ENCODE measurements around the gene IL3RA.
"Not testable (repeated sequence)": the region's sequence is repeated elsewhere in the genome, so short reads cannot be mapped to it uniquely, and the experiment has no call there.

IL3RA gene

DNA sequence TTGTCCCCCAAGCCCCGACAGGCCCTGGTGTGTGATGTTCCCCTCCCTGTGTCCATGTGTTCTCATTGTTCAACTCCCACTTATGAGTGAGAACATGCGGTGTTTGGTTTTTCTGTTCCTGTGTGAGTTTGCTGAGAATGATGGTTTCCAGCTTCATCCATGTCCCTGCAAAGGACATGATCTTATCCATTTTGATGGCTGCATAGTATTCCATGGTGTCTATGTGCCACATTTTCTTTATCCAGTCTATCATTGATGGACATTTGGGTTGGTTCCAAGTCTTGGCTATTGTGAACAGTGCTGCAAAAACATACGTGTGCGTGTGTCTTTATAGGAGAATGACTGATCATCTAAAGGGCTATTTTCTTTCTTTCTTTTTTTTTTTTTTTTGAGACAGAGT is 4.2 kb upstream of the IL3RA start:
- DNase-seq = not testable (repeated sequence)

DNA sequence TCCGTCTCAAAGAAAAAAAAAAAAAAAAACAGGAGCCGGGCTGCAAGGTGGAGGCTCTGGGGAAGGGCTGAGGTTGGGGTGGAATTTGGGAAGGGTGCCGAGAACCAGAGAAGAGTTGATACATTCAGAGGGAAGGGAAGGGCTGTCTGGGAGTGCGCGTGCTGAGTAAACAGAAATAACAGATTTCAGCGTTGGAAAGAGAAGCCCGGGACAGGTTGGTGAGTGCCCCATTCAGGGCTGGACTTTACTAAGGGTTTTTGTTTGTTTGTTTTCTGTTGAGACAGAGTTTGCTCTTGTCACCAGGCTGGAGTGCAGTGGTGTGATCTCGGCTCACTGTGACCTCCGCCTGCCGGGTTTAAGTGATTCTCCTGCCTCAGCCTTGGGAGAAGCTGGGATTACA is 1.7 kb upstream of the IL3RA start:
- DNase-seq = no peak

DNA sequence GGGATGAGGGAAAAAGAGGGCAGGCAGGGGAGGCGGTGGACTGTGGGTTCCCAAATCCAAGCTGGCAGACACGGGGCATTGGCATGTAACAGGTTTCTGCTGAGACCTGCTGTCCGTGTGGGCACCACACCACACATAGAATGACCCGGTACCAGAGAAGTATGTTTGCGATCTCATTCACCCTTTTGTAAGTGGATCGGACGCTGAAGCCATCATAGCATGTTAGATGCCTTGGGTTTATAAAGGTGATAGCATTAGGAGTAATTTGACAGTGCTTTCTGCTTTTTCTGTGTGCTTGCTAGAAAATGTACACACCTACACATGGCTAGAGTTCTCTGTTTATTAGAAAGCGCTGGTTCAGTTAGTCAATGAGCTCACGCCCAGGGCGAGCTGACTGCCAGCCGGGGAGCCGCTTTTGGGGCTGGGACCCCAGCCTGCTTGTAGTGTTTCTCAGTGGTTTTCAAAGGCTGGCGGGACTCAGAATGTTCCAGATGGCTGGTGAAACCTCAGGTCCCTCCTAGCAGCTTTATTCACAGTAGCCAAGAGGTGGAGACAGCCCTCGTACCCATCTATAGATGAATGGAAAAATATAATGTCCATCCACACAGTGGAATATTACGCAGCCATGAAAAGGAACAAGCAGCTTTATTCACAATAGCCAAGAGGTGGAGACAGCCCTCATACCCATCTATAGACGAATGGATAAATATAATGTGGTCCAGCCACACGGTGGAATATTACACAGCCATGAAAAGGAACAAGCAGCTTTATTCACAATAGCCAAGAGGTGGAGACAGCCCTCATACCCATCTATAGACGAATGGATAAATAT is 579 bp downstream of the IL3RA start:
- DNase-seq = no peak

DNA sequence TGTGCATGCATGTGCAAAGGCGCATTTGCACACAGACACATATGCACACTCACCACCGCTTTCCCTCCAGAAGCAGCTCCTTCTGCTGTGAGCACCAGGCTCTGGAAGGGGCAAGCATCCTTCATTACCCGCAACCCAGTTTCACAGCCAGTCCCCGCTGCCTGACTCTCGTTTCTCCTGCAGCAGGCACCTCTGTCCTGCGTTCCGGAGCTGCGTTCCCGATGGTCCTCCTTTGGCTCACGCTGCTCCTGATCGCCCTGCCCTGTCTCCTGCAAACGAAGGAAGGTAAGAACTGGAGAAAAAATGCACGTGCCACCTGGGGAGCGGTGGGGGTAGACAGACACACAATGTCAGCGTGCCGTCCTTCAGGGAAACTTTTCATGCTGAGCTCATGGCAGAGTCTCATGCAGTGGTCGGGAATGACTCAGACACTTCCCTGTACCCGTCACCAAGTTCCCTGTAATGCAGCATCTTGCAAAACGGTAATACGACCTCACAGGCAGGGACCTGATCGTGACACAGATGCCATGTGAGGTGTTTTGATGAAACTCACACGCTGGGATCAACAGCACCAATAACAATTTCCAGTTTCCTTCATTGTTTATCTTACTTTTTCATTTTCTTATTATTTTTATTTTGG is 5.1 kb downstream of the IL3RA start:
- DNase-seq = no peak

DNA sequence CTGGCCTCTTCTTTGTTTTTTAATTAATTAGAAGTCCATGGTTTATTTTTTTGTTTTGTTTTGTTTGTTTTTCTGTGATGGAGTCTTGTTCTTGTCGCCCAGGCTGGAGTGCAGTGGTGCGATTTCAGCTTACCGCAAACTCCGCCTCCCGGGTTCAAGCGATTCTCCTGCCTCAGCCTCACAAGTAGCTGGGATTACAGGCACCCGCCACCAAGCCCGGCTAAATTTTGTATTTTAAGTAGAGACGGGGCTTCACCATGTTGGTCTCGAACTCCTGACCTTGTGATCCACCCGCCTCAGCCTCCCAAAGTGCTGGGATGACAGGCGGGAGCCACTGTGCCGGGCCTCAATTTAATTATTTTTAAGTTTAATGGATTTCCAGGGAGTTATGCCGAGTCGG is 13.0 kb downstream of the IL3RA start:
- DNase-seq = not testable (repeated sequence)

DNA sequence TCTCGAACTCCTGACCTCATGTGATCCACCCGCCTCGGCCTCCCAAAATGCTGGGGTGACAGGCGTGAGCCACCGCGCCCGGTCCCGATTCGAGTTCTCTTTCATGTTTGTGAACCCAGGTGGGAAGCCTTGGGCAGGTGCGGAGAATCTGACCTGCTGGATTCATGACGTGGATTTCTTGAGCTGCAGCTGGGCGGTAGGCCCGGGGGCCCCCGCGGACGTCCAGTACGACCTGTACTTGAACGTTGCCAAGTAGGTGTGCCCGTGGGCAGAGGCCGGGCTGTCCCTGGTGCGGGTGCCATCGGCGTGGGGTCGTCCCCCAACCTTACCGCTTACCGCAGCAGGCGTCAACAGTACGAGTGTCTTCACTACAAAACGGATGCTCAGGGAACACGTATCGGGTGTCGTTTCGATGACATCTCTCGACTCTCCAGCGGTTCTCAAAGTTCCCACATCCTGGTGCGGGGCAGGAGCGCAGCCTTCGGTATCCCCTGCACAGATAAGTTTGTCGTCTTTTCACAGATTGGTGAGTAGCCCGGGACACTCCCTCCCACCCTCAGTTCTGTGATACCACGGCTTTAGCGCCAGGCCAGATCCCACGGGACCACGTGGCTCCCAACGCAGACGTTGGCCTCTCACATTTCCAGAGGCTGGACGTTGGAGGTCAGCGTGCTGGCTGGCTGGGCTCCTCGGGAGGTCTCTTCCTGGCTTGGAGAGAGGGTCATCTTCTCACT is 15.6 kb downstream of the IL3RA start:
- no peak for DNase-seq

DNA sequence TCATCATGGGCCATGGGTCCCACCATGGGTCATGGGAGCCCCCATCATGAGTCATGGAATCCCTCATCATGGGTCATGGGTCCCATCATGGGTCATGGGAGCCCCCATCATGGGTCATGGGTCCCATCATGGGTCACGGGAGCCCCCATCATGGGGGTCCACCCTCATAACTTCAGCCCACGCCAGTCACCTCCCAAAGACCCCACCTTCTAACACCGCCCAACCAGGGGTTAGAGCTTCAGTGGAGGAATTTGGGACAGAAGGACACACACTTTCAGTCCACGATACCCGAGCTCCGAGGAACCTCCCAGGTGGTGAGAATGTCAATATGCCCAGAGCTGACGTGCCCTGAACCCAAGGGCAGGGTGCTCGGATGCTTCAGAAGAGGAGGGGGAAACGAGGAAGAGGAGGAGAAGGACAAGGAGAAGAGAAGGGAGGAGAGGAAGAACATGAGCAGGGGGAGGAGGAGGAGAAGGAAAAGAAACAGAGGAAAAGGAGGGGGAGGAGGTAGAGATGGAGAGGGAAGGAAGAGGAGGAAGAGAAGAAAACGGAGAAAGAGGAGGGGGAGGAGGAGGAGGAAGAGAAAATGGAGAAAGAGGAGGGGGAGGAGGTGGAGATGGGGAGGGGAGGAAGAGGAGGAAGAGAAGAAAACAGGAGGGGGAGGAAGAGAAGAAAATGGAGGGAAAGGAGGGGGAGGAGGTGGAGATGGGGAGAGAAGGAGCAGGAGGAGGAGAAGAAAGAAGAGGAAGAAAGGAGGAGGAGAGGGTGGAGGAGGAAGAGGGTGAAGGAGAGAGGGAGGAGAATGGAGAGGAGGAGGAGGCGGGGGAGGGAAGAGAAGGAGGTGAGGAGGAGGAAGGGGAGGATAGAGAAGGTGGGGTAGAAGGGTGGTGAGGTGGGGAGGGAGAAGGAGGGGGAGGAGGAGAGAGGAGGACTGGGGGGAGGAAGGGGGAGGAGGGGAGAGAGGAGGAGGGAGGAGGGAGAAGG is 17.7 kb downstream of the IL3RA start:
- no peak for DNase-seq

DNA sequence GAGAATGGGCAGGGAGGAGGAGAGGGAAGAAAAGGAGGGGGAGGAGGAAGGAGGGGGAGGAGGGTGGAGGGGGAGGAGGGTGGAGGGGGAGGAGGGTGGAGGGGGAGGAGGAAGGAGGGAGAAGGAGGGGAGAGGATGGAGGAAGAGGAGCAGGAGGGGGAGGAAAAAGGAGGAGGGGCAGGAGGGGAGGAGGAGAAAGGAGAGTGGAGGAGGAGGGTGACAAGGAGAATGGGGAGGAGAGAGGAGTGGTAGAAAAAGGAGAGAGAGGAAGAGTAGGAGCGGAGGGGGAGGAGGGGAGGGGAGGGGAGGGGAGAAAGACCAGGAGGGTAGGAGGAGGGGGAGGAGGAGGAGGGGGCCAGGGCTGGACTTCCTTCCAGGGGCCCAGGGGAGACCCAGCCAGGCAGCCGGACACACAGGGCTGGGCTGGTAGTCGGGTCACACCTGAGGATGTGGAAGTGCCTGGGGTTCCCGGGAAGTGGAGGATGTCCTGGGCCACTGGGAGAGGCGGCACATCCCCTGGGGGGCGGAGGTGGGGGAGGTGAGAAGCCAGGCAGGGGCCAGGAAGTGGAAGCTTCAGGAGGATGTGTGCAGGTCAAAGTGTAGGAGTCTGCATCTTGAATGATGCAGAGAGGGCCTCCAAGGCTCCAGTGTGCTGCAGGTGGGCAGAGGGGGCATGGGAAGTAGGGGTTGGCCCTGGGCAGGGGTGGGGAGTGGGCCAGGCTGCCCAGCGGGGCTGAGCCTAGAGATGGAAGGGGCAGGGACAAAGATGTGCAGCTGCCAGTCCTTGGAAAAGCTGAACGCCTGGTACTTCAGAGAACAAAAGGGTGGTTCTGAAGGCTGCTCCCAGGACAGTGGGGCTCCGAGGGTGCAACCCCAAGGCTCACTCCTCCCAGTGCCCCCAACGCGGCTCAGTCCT is 18.8 kb downstream of the IL3RA start:
- DNase-seq = no peak

DNA sequence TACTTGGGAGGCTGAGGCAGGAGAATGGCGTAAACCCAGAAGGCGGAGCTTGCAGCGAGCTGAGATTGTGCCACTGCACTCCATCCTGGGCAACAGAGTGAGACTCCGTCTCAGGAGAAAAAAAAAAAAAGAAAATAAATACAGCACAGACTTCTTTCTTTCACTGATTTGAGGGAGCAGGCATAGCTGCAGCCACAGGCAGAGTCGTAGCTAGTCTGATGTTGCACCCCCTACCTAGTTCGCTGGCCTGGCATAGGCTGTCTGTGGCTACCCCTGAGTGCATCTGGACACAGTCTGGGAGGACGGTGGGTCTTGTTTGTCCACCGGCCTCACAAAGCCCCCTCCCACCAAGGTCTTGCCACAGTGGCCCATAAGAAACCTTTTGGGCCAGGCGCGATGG is 21.4 kb downstream of the IL3RA start:
- DNase-seq = no peak

DNA sequence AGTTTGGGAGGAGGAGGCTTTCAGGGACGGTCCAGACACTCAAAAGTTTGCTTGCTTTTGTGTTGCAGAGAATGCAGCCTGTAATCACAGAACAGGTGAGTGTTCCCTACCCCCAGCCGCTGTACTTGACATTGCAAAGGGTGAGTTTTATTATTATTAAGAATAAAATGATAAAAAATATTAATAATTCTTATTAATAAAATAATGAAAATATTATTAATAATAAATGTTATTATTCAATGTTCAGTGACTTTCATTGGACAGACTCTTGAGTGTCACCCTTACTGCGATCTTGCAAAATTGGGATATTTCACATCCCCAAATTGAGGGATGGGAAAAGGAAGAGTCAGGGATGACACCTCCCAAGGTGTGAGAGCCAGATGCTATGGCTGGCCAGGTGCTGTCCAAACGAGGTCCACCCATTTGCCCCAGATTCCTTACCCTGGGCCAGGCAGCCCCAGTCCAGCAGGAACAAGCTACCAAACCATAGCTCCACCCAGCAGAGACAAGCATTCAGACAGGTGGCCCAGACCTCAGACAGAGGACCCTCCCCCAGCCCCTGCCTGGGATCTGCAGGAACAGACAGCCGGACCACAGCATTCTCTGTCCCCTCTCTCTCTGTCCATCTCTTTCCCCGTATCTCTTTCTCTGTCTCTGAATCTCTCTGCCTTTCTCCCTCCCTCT is 22.4 kb downstream of the IL3RA start:
- DNase-seq = no peak

DNA sequence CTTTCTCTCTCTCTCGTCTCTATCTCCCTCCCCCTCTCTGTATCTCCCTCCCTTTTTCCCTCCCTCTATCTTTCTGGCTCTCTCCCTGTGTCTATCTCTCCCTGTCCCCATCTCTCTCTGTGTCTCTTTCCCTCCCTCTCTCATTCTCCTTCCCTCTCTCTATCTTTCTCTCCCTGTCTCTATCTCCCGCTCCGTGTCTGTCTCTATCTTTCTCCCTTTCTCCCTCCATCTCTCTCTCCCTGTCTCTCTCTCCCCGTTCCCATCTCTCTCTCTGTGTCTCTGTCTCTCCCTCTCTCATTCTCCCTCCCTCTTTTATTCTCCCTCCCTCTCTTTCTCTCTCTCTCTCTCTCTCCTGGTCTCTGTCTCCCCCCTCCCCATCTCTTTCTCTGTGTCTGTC is 22.9 kb downstream of the IL3RA start:
- no peak for DNase-seq

DNA sequence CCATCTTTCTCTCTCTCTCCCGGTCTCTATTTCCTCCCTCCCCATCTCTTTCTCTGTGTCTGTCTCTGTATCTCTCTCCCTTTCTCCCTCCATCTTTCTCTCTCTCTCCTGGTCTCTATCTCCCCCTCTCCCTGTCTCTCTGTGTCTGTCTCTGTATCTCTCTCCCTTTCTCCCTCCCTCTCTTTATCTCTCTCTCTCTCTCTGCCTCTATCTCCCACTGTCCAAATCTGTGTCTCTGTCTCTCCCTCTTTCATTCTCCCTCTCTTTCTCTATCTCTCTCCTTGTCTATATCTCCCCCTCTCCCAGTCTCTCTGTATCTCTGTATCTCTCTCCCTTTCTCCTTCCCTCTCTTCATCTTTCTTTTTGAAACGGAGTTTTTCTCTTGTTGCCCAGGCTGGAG is 23.6 kb downstream of the IL3RA start:
- no peak for DNase-seq

DNA sequence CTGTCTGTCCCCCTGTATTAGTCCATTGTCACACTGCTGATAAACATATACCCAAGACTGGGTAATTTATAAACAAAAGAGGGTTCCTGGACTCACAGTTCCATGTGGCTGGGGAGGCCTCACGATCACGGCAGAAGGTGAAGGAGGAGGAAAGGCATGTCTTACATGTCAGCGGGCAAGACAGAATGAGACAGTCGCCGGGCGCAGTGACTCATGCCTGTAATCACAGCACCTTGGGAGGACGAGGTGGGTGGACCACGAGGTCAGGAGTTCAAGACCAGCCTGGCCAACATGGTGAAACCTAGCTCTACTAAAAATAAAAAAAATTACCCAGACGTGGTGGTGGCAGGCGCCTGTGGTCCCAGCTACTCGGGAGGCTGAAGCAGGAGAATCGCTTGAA is 24.7 kb downstream of the IL3RA start:
- DNase-seq = no peak

DNA sequence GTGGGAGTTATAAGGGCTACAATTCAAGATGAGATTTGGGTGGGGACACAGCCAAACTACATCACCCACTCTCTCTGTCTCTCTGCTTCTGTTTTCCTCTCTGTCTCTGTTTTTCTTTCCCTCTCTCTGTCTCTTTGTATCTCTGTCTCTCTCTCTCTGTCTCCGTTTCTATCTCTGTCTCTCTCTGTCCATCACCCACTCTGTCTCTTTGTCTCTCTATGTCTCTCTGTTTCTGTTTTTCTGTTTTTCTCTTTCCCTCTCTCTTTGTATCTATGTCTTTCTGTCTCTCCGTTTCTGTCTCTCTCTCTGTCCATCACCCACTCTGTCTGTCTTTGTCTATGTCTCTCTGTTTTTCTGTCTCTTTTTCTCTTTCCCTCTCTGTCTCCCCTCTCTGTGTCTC is 25.3 kb downstream of the IL3RA start:
- no peak for DNase-seq

DNA sequence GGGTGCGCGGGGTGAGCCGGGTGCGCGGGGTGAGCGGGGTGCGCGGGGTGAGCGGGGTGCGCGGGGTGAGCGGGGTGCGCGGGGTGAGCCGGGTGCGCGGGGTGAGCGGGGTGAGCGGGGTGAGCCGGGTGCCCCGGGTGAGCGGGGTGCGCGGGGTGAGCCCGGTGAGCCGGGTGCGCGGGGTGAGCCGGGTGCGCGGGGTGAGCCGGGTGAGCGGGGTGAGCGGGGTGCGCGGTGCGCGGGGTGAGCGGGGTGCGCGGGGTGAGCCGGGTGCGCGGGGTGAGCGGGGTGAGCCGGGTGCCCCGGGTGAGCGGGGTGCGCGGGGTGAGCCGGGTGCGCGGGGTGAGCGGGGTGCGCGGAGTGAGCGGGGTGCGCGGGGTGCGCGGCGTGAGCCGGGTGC is 29.8 kb downstream of the IL3RA start:
- DNase-seq = not testable (repeated sequence)

DNA sequence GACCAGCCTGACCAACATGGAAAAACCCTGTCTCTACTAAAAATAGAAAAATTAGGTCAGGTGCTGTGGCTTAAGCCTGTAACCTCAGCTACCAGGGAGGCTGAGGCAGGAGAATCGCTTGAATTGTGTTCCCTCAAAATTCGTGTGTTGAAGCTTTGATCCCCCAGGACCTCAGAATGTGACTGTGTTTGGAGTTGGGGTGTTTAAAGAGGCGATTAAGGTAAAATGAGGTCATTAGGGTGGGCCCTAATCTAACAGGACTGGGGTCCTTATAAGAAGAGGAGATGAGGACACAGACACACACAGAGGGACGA is 31.8 kb downstream of the IL3RA start:
- no peak for DNase-seq

DNA sequence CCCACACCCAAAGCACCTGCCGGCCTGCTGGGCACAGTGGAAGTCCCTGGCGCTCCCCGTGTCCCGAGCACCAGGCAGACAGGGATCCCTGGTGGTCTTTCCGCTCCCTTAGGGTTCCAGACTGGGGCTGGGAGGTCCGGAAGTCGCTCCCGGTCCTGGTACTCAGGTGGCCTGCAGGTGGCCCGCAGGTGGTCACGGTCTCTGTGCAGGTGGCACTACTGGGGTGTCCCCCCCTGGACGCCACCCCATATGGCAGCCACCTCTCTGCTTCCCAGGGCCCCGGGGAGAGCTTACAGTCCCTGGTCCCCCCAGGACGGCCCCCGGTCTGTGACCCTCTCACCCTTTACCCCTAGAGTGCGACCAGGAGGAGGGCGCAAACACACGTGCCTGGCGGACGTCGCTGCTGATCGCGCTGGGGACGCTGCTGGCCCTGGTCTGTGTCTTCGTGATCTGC is 41.7 kb downstream of the IL3RA start:
- DNase-seq = no peak

DNA sequence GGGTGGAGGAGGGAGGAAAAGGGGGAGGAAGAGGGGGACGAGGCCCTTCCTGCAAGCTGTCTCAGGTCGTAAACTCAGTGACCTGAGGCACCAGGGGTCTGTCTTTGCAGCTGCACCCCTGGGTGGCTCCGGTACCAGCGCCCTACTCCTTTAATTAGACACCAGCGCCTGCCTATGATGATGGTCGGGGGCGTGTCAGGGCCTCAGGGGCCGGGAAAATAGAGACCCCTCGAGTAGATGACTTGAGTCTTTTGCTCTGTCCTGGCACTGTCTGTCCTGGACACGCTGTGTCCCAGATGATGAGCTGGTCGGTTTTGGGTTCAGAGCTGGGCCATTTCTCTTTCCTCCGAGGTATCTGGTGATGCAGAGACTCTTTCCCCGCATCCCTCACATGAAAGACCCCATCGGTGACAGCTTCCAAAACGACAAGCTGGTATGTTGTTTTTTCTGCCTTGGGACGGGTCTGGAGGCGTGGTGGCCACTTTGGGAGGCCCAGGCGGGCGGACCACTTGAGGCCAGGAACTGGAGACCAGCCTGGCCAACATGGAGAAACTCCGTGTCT is 44.2 kb downstream of the IL3RA start:
- DNase-seq = no peak

DNA sequence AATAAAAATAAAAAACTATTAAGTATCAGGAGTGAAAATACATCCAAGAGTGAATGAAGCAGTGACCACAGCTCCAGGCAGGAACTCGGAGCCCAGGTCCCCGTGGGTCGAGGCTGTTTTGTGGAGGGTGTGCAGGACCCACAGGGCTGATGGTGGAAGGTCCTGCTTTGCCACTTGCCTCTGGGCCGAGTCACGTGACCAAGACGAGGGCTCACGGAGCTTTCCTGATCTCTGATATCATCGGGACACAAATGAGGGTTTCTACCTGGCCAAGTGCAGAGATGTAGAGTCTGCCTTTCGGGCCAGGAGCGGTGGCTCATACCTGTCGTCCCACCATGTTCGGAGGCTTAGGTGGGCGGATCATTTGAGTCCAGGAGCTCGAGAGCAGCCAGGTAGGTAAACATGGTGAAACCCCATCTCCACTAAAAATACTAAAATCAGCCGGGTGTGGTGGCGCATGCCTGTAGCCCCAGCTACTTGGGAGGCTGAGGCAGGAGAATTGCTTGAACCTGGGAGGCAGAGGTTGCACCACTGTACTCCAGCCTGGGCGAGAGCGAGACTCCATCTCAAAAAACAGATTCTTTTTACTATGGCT is 48.2 kb downstream of the IL3RA start:
- DNase-seq = no peak

All from NCI-H1417 treated with DMSO at 0.1 percent for 48 hours (cell line).